ENCODE results near the gene DOCK3.

The DOCK3 gene

GRCh38 chr3:50674349-50675178, at the start of gene DOCK3:
Gene DOCK3 (plus strand): TSS chr3:50674927. CDS start chr3:50675264, 337 bp downstream.
- DNase-seq (ENCODE audit: low read depth) = peak; percentile 23

- no peak for DNase-seq (ENCODE audit: low read depth)
Observed at GRCh38 chr3:50625231-50626182, 49.2 kb upstream of the DOCK3 start.

- DNase-seq (ENCODE audit: low read depth) = no peak
Observed at GRCh38 chr3:50626401-50626800, 48.3 kb upstream of the DOCK3 start.

GRCh38 chr3:50627407-50628051, 47.2 kb upstream of the DOCK3 start:
- DNase-seq (ENCODE audit: low read depth) = no peak

GRCh38 chr3:50628601-50629000, 46.1 kb upstream of the DOCK3 start:
- DNase-seq (ENCODE audit: low read depth) = no peak

GRCh38 chr3:50630394-50630793, 44.3 kb upstream of the DOCK3 start:
- DNase-seq (ENCODE audit: low read depth) = no peak

GRCh38 chr3:50630877-50631276, 43.9 kb upstream of the DOCK3 start:
- no peak for DNase-seq (ENCODE audit: low read depth)

GRCh38 chr3:50632450-50632849, 42.3 kb upstream of the DOCK3 start:
- no peak for DNase-seq (ENCODE audit: low read depth)

- no peak for DNase-seq (ENCODE audit: low read depth)
Observed at GRCh38 chr3:50633230-50633790, 41.4 kb upstream of the DOCK3 start.

- DNase-seq (ENCODE audit: low read depth) = no peak
Observed at GRCh38 chr3:50635066-50635465, 39.7 kb upstream of the DOCK3 start.

GRCh38 chr3:50637011-50637410, 37.7 kb upstream of the DOCK3 start:
- DNase-seq (ENCODE audit: low read depth) = no peak

- no peak for DNase-seq (ENCODE audit: low read depth)
Observed at GRCh38 chr3:50637945-50638344, 36.8 kb upstream of the DOCK3 start.

GRCh38 chr3:50639055-50639494, 35.7 kb upstream of the DOCK3 start:
- no peak for DNase-seq (ENCODE audit: low read depth)

- DNase-seq (ENCODE audit: low read depth) = no peak
Observed at GRCh38 chr3:50642382-50642781, 32.3 kb upstream of the DOCK3 start.

- no peak for DNase-seq (ENCODE audit: low read depth)
Observed at GRCh38 chr3:50644561-50644960, 30.2 kb upstream of the DOCK3 start.

GRCh38 chr3:50645378-50645777, 29.3 kb upstream of the DOCK3 start:
- DNase-seq (ENCODE audit: low read depth) = no peak

GRCh38 chr3:50648313-50648712, 26.4 kb upstream of the DOCK3 start:
- DNase-seq (ENCODE audit: low read depth) = no peak

GRCh38 chr3:50648944-50649343, 25.8 kb upstream of the DOCK3 start:
- DNase-seq (ENCODE audit: low read depth) = no peak

GRCh38 chr3:50649451-50649931, 25.2 kb upstream of the DOCK3 start:
- no peak for DNase-seq (ENCODE audit: low read depth)

GRCh38 chr3:50650018-50650417, 24.7 kb upstream of the DOCK3 start:
- DNase-seq (ENCODE audit: low read depth) = no peak

GRCh38 chr3:50651445-50651844, 23.3 kb upstream of the DOCK3 start:
- DNase-seq (ENCODE audit: low read depth) = no peak

Measured in T-helper 22 cell (primary cell).